ENCODE results near the gene TDRD7. TPM values are rescaled to one million over a fixed set of nuclear protein-coding genes. Genes with fewer than 3 reads are reported as not detected.

TDRD7 gene
- total RNA-seq, 1 experiment from 2014 or later, result 2.8 TPM

GRCh38 chr9:97388721-97389238 lies 23.1 kb upstream of the TDRD7 start (continued):
- TF ChIP-seq ZNF396 (CRISPR knock-in tag; IDR thresholded peaks at IDR 0.05; ENCODE audit: borderline replicate concordance), result no peak
- TF ChIP-seq ARID4B (CRISPR knock-in tag; IDR thresholded peaks at IDR 0.05; ENCODE audit: borderline replicate concordance), result no peak

GRCh38 chr9:97389249-97389648 lies 22.6 kb upstream of the TDRD7 start:
- ATAC-seq (no peak), DNase-seq (ENCODE audit: low spot score) (no peak)
- Mint-ChIP-seq H3K4me1 (peaks cover 24% of the 10 kb centered on the region), H3K4me3 (no peak overlapping the region), H3K27me3 (ENCODE audit: low read depth) (peaks cover 11% of the 10 kb centered on the region), H3K27ac (no peak overlapping the region), H3K36me3 (no peaks in the 10 kb centered on the region; the same call in 1 of the 2 replicates), H3K9me3 (peaks cover 15% of the 10 kb centered on the region)
- ChIA-PET POLR2A (no interaction called here), CTCF (no interaction called here)
- TF ChIP-seq OVOL2 (CRISPR knock-in tag; IDR thresholded peaks at IDR 0.05; ENCODE audit: borderline replicate concordance) (no peak), ZNF396 (CRISPR knock-in tag; IDR thresholded peaks at IDR 0.05; ENCODE audit: borderline replicate concordance) (no peak), SMAD3 (CRISPR knock-in tag; IDR thresholded peaks at IDR 0.05; ENCODE audit: borderline replicate concordance) (no peak), ELF4 (CRISPR knock-in tag; IDR thresholded peaks at IDR 0.05; ENCODE audit: low read depth) (no peak), ZNF263 (CRISPR knock-in tag; IDR thresholded peaks at IDR 0.05; ENCODE audit: low read depth) (no peak), IRF2 (CRISPR knock-in tag; IDR thresholded peaks at IDR 0.05; ENCODE audit: borderline replicate concordance, low read depth) (no peak), E2F5 (CRISPR knock-in tag; IDR thresholded peaks at IDR 0.05) (no peak), TEAD4 (CRISPR knock-in tag; IDR thresholded peaks at IDR 0.05) (no peak), CDX4 (CRISPR knock-in tag; IDR thresholded peaks at IDR 0.05; ENCODE audit: borderline replicate concordance) (no peak), NFATC4 (CRISPR knock-in tag; IDR thresholded peaks at IDR 0.05) (no peak), ZNF121 (CRISPR knock-in tag; IDR thresholded peaks at IDR 0.05) (no peak), NFYB (CRISPR knock-in tag; conservative IDR thresholded peaks at IDR 0.05; ENCODE audit: low read depth) (no peak)
- TF ChIP-seq, protein P1, sequence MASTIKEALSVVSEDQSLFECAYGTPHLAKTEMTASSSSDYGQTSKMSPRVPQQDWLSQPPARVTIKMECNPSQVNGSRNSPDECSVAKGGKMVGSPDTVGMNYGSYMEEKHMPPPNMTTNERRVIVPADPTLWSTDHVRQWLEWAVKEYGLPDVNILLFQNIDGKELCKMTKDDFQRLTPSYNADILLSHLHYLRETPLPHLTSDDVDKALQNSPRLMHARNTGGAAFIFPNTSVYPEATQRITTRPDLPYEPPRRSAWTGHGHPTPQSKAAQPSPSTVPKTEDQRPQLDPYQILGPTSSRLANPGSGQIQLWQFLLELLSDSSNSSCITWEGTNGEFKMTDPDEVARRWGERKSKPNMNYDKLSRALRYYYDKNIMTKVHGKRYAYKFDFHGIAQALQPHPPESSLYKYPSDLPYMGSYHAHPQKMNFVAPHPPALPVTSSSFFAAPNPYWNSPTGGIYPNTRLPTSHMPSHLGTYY (CRISPR knock-in tag; IDR thresholded peaks at IDR 0.05), result no peak

DNA sequence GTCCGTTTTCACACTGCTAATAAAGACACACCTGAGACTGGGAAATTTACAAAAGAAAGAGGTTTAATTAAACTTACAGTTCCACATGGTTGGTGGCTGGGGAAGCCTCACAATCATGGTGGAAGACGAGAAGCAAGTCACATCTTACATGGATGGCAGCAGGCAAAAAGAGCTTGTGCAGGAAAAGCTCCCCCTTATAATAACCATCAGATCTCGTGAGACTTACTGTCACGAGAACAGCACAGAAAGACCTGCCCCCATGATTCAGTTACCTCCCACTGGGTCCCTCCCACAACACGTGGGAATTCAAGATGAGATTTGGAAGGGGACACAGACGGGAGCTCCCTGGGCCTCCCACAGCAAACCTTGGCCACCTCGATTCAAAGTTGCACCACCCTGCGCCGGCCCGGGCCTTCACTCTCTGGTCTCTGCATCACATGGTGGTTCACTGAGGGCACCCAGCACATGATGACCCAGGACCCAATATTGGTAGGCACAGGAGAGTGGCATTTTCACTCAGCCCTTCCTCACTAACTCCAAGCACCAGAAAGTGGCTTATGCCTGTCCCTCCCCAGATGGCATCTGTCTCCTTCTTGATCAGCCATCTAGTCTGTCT lies 21.0 kb upstream of the TDRD7 start:
- CTCF ChIA-PET, result no interaction called here
- Mint-ChIP-seq H3K4me1 (peaks cover 24% of the 10 kb centered on the region), H3K4me3 (no peak overlapping the region), H3K36me3 (no peaks in the 10 kb centered on the region; the same call in 1 of the 2 replicates), H3K27me3 (ENCODE audit: low read depth) (peaks cover 11% of the 10 kb centered on the region), H3K9me3 (peaks cover 15% of the 10 kb centered on the region), H3K27ac (no peak overlapping the region)
- POLR2A ChIA-PET, result no interaction called here
- DNase-seq (ENCODE audit: low spot score), result no peak
- ATAC-seq, result no peak
- TF ChIP-seq ZBTB43 (CRISPR knock-in tag; IDR thresholded peaks at IDR 0.05) (no peak), FOXP1 (CRISPR knock-in tag; IDR thresholded peaks at IDR 0.05; ENCODE audit: borderline replicate concordance) (no peak), PRRX2 (CRISPR knock-in tag; IDR thresholded peaks at IDR 0.05) (no peak), CDX4 (CRISPR knock-in tag; IDR thresholded peaks at IDR 0.05; ENCODE audit: borderline replicate concordance) (no peak), ZNF396 (CRISPR knock-in tag; IDR thresholded peaks at IDR 0.05; ENCODE audit: borderline replicate concordance) (no peak), CTCF (IDR thresholded peaks at IDR 0.05) (no peak)
- TF ChIP-seq, protein P2, sequence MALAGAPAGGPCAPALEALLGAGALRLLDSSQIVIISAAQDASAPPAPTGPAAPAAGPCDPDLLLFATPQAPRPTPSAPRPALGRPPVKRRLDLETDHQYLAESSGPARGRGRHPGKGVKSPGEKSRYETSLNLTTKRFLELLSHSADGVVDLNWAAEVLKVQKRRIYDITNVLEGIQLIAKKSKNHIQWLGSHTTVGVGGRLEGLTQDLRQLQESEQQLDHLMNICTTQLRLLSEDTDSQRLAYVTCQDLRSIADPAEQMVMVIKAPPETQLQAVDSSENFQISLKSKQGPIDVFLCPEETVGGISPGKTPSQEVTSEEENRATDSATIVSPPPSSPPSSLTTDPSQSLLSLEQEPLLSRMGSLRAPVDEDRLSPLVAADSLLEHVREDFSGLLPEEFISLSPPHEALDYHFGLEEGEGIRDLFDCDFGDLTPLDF (CRISPR knock-in tag; IDR thresholded peaks at IDR 0.05), result no peak

Data from WTC11 (cell line).